ENCODE measurements around the gene RWDD3. TPM values are rescaled to one million over a fixed set of nuclear protein-coding genes. Genes with fewer than 3 reads are reported as not detected.

Gene RWDD3
- total RNA-seq, 2 experiments from 2014 or later, result 11.4 to 12.4 TPM

Other genes starting within 250 kb of the RWDD3 start
- 1 to 10 TPM; 4.1 to 6.2 TPM for gene ALG14, start 161.3 kb upstream of the RWDD3 start, total RNA-seq
- gene TLCD4, start 116.9 kb upstream of the RWDD3 start, total RNA-seq, result under 1 TPM; 0.07 to 0.12 TPM